NCI-H226 (cell line): ENCODE results near the gene TMEM167A.
A peak's percentile ranks its signal among the peaks of the same experiment; 100 is the strongest.

ENCODE experiments used
- DNase-seq: peaks from one replicate; pipeline ENCODE4 v3.0.0-alpha.2; 2015

TMEM167A gene

GRCh38 chr5:83076742-83077661 lies at the start of gene TMEM167A, which contains the start of gene XRCC4:
TMEM167A (minus strand) TSS chr5:83077394; CDS start chr5:83077323, 71 bp downstream.
XRCC4 (plus strand) TSS chr5:83077547; CDS start chr5:83104920, 27,373 bp downstream.
- peak; percentile 99 for DNase-seq

- DNase-seq = no peak
Observed at GRCh38 chr5:83126501-83126900, 49.3 kb upstream of the TMEM167A start.

- no peak for DNase-seq
Observed at GRCh38 chr5:83125560-83125959, 48.4 kb upstream of the TMEM167A start.

- DNase-seq = no peak
Observed at GRCh38 chr5:83124593-83124992, 47.4 kb upstream of the TMEM167A start.

- no peak for DNase-seq
Observed at GRCh38 chr5:83118976-83119375, 41.8 kb upstream of the TMEM167A start.

- DNase-seq = no peak
Observed at GRCh38 chr5:83118471-83118870, 41.3 kb upstream of the TMEM167A start.

- DNase-seq = no peak
Observed at GRCh38 chr5:83115816-83116215, 38.6 kb upstream of the TMEM167A start.

GRCh38 chr5:83109380-83109779 lies 32.2 kb upstream of the TMEM167A start:
- DNase-seq = no peak

GRCh38 chr5:83107692-83108420 lies 30.7 kb upstream of the TMEM167A start:
- DNase-seq = no peak

- DNase-seq = no peak
Observed at GRCh38 chr5:83104021-83104420, 26.8 kb upstream of the TMEM167A start.

- DNase-seq = peak; percentile 47
Observed at GRCh38 chr5:83102364-83102980, 25.3 kb upstream of the TMEM167A start.

- no peak for DNase-seq
Observed at GRCh38 chr5:83101514-83101913, 24.3 kb upstream of the TMEM167A start.

GRCh38 chr5:83099445-83099844 lies 22.3 kb upstream of the TMEM167A start:
- no peak for DNase-seq

GRCh38 chr5:83099001-83099400 lies 21.8 kb upstream of the TMEM167A start:
- no peak for DNase-seq

- DNase-seq = peak; percentile 36
Observed at GRCh38 chr5:83097689-83098231, 20.6 kb upstream of the TMEM167A start.

GRCh38 chr5:83096660-83097339 lies 19.6 kb upstream of the TMEM167A start:
- peak; percentile 14 for DNase-seq

- DNase-seq = peak; percentile 86
Observed at GRCh38 chr5:83095957-83096539, 18.9 kb upstream of the TMEM167A start.

GRCh38 chr5:83095163-83095956 lies 18.2 kb upstream of the TMEM167A start:
- DNase-seq = no peak

- DNase-seq = no peak
Observed at GRCh38 chr5:83093692-83094091, 16.5 kb upstream of the TMEM167A start.

GRCh38 chr5:83092619-83093018 lies 15.4 kb upstream of the TMEM167A start:
- DNase-seq = no peak

- DNase-seq = no peak
Observed at GRCh38 chr5:83090169-83090568, 13.0 kb upstream of the TMEM167A start.
